NCI-H1694 treated with DMSO at 0.1 percent for 48 hours (cell line): ENCODE measurements around the gene STXBP5L.
A peak's percentile ranks its signal among the peaks of the same experiment; 100 is the strongest.
"Not testable (repeated sequence)": the region's sequence is repeated elsewhere in the genome, so short reads cannot be mapped to it uniquely, and the experiment has no call there.

Experiments used
- DNase-seq: peaks from one replicate; lab custom pipeline; 2025; lab: John Stamatoyannopoulos, UW

Gene STXBP5L

GRCh38 chr3:121018917-121019321 lies 110.9 kb downstream of the STXBP5L start:
- DNase-seq, result no peak

- no peak for DNase-seq
Observed at GRCh38 chr3:121063628-121064027, 155.6 kb downstream of the STXBP5L start.

GRCh38 chr3:121064121-121064520 lies 156.1 kb downstream of the STXBP5L start:
- no peak for DNase-seq

- peak; percentile 24 for DNase-seq
Observed at GRCh38 chr3:121072133-121072532, 164.1 kb downstream of the STXBP5L start.

GRCh38 chr3:121073011-121073410 lies 165.0 kb downstream of the STXBP5L start:
- DNase-seq, result no peak

- DNase-seq, result no peak
Observed at GRCh38 chr3:121075191-121075590, 167.2 kb downstream of the STXBP5L start.

- not testable (repeated sequence) for DNase-seq
Observed at GRCh38 chr3:121078378-121079101, 170.5 kb downstream of the STXBP5L start.

- no peak for DNase-seq
Observed at GRCh38 chr3:121096953-121097352, 188.9 kb downstream of the STXBP5L start.

- DNase-seq, result not testable (repeated sequence)
Observed at GRCh38 chr3:121111086-121111485, 203.1 kb downstream of the STXBP5L start.

GRCh38 chr3:121111914-121112612 lies 204.1 kb downstream of the STXBP5L start:
- no peak for DNase-seq

GRCh38 chr3:121126033-121126706 lies 218.2 kb downstream of the STXBP5L start:
- peak; percentile 34 for DNase-seq

GRCh38 chr3:121126707-121127035 lies 218.7 kb downstream of the STXBP5L start:
- DNase-seq, result no peak

- DNase-seq, result peak; percentile 12
Observed at GRCh38 chr3:121152573-121152972, 244.6 kb downstream of the STXBP5L start.

GRCh38 chr3:121153851-121154250 lies 245.8 kb downstream of the STXBP5L start:
- no peak for DNase-seq

- no peak for DNase-seq
Observed at GRCh38 chr3:121155028-121155427, 247.0 kb downstream of the STXBP5L start.

- DNase-seq, result no peak
Observed at GRCh38 chr3:121165397-121165837, 257.4 kb downstream of the STXBP5L start.

GRCh38 chr3:121167374-121168139 lies 259.6 kb downstream of the STXBP5L start:
- DNase-seq, result no peak

- no peak for DNase-seq
Observed at GRCh38 chr3:121175083-121175482, 267.1 kb downstream of the STXBP5L start.

GRCh38 chr3:121190626-121191025 lies 282.6 kb downstream of the STXBP5L start:
- not testable (repeated sequence) for DNase-seq

GRCh38 chr3:121202573-121202972 lies 294.6 kb downstream of the STXBP5L start:
- no peak for DNase-seq

GRCh38 chr3:121223116-121223515 lies 315.1 kb downstream of the STXBP5L start:
- no peak for DNase-seq

GRCh38 chr3:121228971-121229370 lies 321.0 kb downstream of the STXBP5L start:
- DNase-seq, result no peak
